Ascending aorta (tissue), 2 donors: ENCODE data around the gene MRPS21. TPM values are rescaled to one million over a fixed set of nuclear protein-coding genes. Genes with fewer than 3 reads are reported as not detected.

Experiments
- DNase-seq, 2 donors: peaks; one replicate each; pipeline ENCODE4 v3.0.0-alpha.2; 2019; ENCODE audit warnings: low spot score in 2 of 2
- H3K27ac ChIP-seq, 2 donors: fragments of 200-600 bp; sonication (generic); one replicate each; pipeline ENCODE4 v1.5.1; 2016 to 2017; ENCODE audit warnings: mild to moderate bottlenecking in 1 of 2
- H3K27me3 ChIP-seq: fragments of 200-600 bp; sonication (generic); one replicate; pipeline ENCODE4 v1.5.1; 2017
- H3K36me3 ChIP-seq, 2 donors: fragments of 200-600 bp; sonication (generic); one replicate each; pipeline ENCODE4 v1.5.1; 2016
- H3K4me1 ChIP-seq, 2 donors: fragments of 200-600 bp; sonication (generic); one replicate each; pipeline ENCODE4 v1.5.1; 2016 to 2017; ENCODE audit warnings: mild to moderate bottlenecking in 1 of 2
- H3K4me3 ChIP-seq, 2 donors: fragments of 200-600 bp; sonication (generic); one replicate each; pipeline ENCODE4 v1.5.1; 2016 to 2017; ENCODE audit warnings: mild to moderate bottlenecking in 1 of 2
- H3K9me3 ChIP-seq, 2 donors: fragments of 200-600 bp; sonication (generic); one replicate each; pipeline ENCODE4 v1.5.1; 2016
- CTCF ChIP-seq, 3 experiments: fragments of 200-600 bp in 2 of 3; fragments of 450-650 bp in 1 of 3; sonication (generic) in 2 of 3; IDR thresholded peaks; one replicate each; pipeline ENCODE4 v1.5.1; 2016 to 2019; ENCODE audit warnings: antibody characterized with exemption in 3 of 3, mild to moderate bottlenecking in 1 of 3, moderate library complexity in 1 of 3
- intact Hi-C: fragments of 100-400 bp; cut with DNase I; formaldehyde crosslinking; loops from one replicate; pipeline ENCODE4 v1.15.1; 2023
- total RNA-seq: library from RNA; depleted of rRNA; stranded (reverse); fragments of >200 nt; gene quantifications from one replicate; pipeline ENCODE4 v1.1.0, GENCODE V29; 2016

MRPS21 gene
- total RNA-seq, 1 donor from 2014 or later: 17.1 TPM

GRCh38 chr1:150273311-150273710 is 20.4 kb upstream of the MRPS21 start:
- Histone ChIP-seq H3K4me3 (peak overlapping the region; percentile 23 to 52), H3K27me3 (no peaks in the 10 kb centered on the region), H3K9me3 (no peaks in the 10 kb centered on the region), H3K4me1 (peaks cover 5 to 22% of the 10 kb centered on the region in 2 donors), H3K27ac (peak overlapping the region; percentile 72 to 81), H3K36me3 (no peaks in the 10 kb centered on the region)
- TF ChIP-seq CTCF (IDR thresholded peaks at IDR 0.05): no peak
- no peak for DNase-seq
- intact Hi-C loops: loop anchor here (1.0 kb wide), 1 partner anchor 8 kb away; no protein-coding TSS in a partner anchor

- peaks cover 0 to 18% of the 10 kb centered on the region in 2 donors for H3K4me1 ChIP-seq
- no peak for TF ChIP-seq CTCF (IDR thresholded peaks at IDR 0.05)
- intact Hi-C loops: loop anchor here (5.0 kb wide), 2 partner anchors 42 to 213 kb away; partner anchors contain the start of genes PRPF3 and VPS45
- no peaks in the 10 kb centered on the region for H3K9me3 ChIP-seq
- H3K4me3 ChIP-seq: no peak overlapping the region
- peak overlapping the region; percentile 79 to 92 for H3K27ac ChIP-seq
- no peaks in the 10 kb centered on the region for H3K36me3 ChIP-seq
- no peaks in the 10 kb centered on the region for H3K27me3 ChIP-seq
- no peak for DNase-seq
Observed at GRCh38 chr1:150280138-150280707, 13.4 kb upstream of the MRPS21 start.

- peak; percentile 81 to 85 (median 84) for TF ChIP-seq CTCF (IDR thresholded peaks at IDR 0.05)
- Histone ChIP-seq H3K27me3 (no peaks in the 10 kb centered on the region), H3K4me1 (peaks cover 0 to 18% of the 10 kb centered on the region in 2 donors), H3K9me3 (no peaks in the 10 kb centered on the region), H3K27ac (peak overlapping the region; percentile 79 to 92), H3K36me3 (peaks cover 0 to 2% of the 10 kb centered on the region in 2 donors), H3K4me3 (peak overlapping the region; percentile 67 to 85)
- DNase-seq: peak in 1 of 2 donors; percentile 85
- intact Hi-C loops: loop anchor here (1.0 to 5.0 kb wide), 6 partner anchors 8 to 214 kb away; partner anchors contain the start of genes ANP32E, APH1A, PRPF3 and VPS45
Observed at GRCh38 chr1:150281221-150281757, 12.4 kb upstream of the MRPS21 start.

- peaks cover 4 to 8% of the 10 kb centered on the region in 2 donors for H3K36me3 ChIP-seq
- H3K9me3 ChIP-seq: no peaks in the 10 kb centered on the region
- H3K4me1 ChIP-seq: peaks cover 0 to 18% of the 10 kb centered on the region in 2 donors
- intact Hi-C loops: loop anchor here (1.0 to 5.0 kb wide), 7 partner anchors 9 to 215 kb away; partner anchors contain the start of genes ANP32E, APH1A, MRPS21 and PRPF3
- DNase-seq: peak; percentile 93 to 98
- peak within 1 kb of the TSS; percentile 67 to 85 for H3K4me3 ChIP-seq
- H3K27me3 ChIP-seq: no peaks in the 10 kb centered on the region
- peak within 1 kb of the TSS; percentile 79 to 92 for H3K27ac ChIP-seq
- no peak for TF ChIP-seq CTCF (IDR thresholded peaks at IDR 0.05)
Observed at GRCh38 chr1:150281758-150282557, 11.7 kb upstream of the MRPS21 start, which contains the start of gene CIART. Gene CIART (plus strand): TSS chr1:150282554. CDS start chr1:150283268, 714 bp downstream.

- peak overlapping the region; percentile 67 to 85 for H3K4me3 ChIP-seq
- H3K9me3 ChIP-seq: no peaks in the 10 kb centered on the region
- TF ChIP-seq CTCF (IDR thresholded peaks at IDR 0.05): no peak
- H3K27ac ChIP-seq: peak overlapping the region; percentile 66 to 92
- peaks cover 4 to 8% of the 10 kb centered on the region in 2 donors for H3K36me3 ChIP-seq
- H3K27me3 ChIP-seq: no peaks in the 10 kb centered on the region
- intact Hi-C loops: loop anchor here (1.0 to 5.0 kb wide), 3 partner anchors 11 to 215 kb away; partner anchors contain the start of genes MRPS21, PRPF3 and VPS45
- H3K4me1 ChIP-seq: peaks cover 0 to 18% of the 10 kb centered on the region in 2 donors
- no peak for DNase-seq
Observed at GRCh38 chr1:150282558-150282958, 11.1 kb upstream of the MRPS21 start.
